ENCODE measurements around the gene DOCK1.

DOCK1 gene

GRCh38 chr10:127013211-127013656, 108.0 kb downstream of the DOCK1 start:
- no peak for DNase-seq

DNA sequence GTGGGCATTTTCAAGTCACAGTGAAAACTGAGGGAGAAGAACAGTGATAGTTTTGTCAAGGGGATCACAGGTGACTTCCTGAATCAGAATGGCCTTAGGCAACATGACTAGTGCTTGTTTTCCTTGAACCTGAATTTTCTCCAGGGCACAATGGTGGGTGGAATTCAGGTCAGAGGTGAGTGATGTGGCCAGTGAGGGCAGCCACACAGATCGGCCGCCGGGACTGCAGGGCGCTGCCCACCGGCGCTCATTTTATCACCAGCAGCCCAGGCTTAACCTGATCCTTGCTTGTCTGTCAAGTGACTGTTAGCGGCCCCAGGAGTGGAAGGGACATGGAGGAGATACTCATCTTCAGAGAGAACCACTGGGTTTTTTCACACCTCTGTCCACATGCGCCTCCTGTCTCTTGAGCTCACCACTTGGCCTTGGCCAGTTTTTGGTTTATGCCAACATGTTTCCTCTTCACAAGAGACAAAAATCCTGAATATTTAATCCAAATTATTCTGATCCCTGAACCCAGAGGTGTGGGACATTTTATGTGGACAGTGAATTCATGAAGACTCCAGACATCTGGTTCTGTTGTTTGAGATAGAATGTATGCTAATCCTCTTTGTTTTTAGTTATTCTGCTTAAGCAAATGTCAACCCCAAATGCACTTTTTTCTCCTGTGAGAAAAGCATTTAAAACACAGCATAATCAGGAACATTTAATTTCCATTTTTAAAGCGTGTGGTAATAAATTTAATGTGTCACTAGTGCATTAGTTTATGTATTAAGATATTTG, 108.7 kb downstream of the DOCK1 start:
- no peak for DNase-seq

- no peak for DNase-seq
Observed at GRCh38 chr10:127014671-127015070, 109.4 kb downstream of the DOCK1 start.

DNA sequence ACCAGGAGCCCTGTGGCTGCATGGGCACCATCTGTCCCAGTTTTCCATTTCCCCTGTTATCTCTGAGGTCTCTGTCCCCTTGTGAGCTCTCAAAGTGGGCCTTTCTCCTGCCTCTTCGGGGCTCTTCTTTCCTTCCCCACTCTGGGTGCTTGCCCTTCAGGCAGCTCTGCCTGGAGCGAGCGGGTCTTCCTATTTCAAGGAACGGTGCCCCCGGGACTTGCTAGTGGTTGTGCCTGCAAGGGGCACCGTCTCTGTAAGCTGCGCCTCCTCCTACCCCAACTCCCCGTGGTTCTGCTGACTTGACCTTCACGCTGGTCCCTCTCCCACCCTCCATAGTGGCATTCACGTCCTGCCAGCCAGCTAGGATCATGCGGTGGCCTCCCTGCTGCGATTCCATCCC, 110.1 kb downstream of the DOCK1 start:
- DNase-seq: no peak

GRCh38 chr10:127016331-127016730, 111.1 kb downstream of the DOCK1 start:
- no peak for DNase-seq

GRCh38 chr10:127017541-127018297, 112.5 kb downstream of the DOCK1 start:
- no peak for DNase-seq

DNA sequence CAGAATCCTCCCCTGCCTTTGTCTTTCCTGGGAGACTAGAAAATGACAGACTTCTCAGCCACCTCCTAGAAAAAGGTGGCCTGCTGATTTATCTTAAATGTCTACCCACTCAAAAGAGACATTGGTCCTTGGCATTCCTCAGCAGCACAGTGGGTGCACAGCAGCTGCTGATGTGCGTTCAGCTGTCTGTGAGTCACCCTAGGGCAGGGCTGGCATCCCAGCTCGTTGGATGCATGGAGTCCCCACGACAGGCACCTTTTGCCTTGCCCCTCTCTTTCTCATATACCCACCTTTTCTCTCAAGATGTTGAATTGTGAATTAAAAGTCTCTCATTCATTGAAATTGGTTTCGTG, 113.0 kb downstream of the DOCK1 start:
- DNase-seq: no peak

DNA sequence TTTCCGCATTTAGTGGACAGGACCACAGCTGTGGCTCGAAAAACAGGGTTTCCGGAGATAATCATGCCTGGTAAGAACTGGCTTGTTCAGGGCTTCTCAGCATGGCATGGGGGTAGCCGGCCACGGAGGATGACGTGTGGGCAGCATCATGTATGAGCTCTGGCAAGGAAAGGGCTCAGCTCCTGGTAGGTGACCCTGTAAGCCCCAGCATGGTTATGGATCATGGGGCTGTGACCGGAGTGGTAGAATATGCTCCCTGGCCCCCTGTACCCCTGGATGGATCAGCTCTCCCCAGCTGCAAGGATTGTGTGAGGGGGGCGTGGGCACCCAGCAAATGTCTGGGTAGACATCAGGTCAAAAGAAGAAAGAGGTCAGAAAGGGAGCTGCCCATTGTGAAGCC, 113.5 kb downstream of the DOCK1 start:
- no peak for DNase-seq

DNA sequence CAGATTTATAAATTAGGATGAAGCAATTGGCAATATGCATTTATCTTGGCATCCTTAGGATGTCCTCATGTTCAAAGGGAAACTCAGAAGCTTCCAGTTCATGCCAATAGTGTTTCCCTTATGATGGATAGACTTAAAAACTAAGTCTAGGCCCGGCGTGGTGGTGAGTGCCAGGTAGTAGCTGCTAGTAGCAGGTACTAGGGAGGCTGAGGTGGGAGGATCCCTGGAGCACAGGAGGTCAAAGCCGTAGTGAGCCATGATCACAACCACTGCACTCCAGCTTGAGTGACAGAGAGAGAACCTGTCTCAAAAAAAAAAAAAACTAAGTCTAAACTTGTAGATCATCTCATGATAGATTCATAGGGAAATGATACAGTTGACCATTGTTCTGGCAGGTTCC, 115.0 kb downstream of the DOCK1 start:
- DNase-seq: no peak

GRCh38 chr10:127021801-127022200, 116.6 kb downstream of the DOCK1 start:
- no peak for DNase-seq

DNA sequence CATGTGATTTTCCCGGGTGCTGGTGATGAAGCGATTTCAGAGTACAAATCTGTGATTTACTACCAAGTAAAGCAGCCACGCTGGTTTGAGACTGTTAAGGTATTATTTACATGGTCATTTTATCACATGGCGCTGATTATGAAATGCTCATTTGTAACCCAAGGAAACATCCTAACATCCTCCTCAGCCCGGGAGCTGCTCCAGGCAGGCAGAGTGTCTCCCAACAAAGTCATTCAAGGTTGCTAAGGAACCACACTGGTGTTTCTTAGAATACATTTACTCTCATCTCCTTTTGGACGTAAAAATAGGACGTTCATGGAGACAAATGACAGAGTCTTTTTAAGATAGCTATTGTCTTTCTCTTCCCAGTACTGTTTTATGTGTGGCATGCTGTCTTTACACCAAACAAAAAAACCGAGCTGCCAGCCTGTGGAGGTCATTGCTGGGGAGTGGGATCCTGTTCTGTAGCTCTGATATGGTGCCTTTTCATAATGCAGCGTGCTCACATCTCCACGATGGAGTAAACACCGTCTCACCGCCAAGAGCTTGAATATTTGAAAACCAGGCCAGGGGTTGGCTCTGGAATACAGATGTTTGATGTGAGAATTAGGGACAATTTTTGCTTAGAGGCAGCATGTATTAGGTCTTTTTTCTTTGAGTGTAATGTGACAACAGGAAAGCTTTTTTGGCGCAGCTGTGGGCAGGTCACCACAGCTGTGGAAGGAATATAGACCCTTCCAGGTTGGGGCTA, 119.6 kb downstream of the DOCK1 start:
- DNase-seq: no peak

DNA sequence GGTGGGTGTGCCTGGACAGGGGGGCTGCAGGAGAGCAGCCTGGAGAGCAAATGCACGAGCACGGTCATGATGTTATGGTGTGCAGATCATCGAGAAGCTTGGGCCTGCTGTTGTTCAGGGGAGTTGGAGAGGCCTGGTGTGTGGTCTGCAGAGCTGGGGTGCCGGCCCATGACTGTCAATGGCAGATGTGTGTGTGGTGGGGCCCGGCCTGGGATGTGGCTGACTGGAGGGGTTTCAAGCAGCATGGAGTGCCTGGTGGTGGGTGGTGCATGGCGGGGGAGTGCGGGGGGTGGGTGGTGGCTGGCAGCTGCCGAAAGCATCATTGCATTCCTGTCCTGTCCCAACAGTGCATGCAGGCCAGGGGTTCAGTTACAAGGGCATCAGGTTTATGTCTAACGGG, 122.6 kb downstream of the DOCK1 start:
- DNase-seq: no peak

GRCh38 chr10:127028556-127028955, 123.3 kb downstream of the DOCK1 start:
- no peak for DNase-seq

GRCh38 chr10:127029061-127029460, 123.8 kb downstream of the DOCK1 start:
- no peak for DNase-seq

- DNase-seq: no peak
Observed at GRCh38 chr10:127033216-127034033, 128.2 kb downstream of the DOCK1 start.

GRCh38 chr10:127034034-127034633, 128.9 kb downstream of the DOCK1 start:
- DNase-seq: no peak

GRCh38 chr10:127034790-127035189, 129.6 kb downstream of the DOCK1 start:
- DNase-seq: no peak

- no peak for DNase-seq
Observed at GRCh38 chr10:127035827-127036226, 130.6 kb downstream of the DOCK1 start.

DNA sequence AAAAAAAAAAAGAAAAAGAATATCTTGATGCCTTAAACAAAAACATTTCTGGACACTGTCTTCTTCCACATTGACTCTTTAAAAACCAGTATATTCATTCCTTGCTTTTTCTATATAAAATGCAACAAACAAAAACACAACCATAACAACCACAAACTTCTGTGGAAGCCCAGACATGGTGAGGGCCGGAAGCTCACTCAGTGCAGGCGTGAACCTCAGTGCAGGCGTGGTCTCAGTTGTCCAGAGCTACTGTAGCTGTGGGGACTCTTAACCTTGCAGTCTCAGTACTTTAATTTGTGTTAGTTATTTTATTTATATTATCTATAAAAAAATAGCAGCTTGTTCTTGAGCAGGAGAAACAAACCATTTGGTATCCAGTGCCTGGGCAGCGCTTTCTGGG, 131.8 kb downstream of the DOCK1 start:
- DNase-seq: no peak

- no peak for DNase-seq
Observed at GRCh38 chr10:127039435-127039834, 134.2 kb downstream of the DOCK1 start.

GRCh38 chr10:127040756-127041155, 135.5 kb downstream of the DOCK1 start:
- no peak for DNase-seq

DNA sequence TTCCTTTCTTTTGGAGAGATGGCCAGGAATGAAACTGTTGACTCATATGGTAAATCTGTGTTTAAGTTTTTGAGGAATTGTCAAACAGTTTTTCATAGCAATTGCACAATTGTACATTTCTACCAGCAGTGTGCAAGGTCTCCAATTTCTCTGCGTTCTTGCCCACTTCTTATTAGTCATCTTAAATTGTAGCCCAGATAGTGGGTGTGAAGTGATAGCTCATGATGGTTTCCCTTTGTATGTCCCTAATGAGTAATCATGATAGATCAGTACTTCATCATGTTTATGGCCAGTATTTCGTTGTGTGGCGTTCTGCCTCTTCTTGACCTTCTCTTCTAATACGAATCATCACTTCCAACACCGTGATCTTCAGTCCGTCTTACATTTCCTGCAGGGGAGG, 136.3 kb downstream of the DOCK1 start:
- DNase-seq: no peak
